ENCODE results near the gene IGSF8. TPM values are rescaled to one million over a fixed set of nuclear protein-coding genes. Genes with fewer than 3 reads are reported as not detected.
A peak's percentile ranks its signal among the peaks of the same experiment; 100 is the strongest.

Gene IGSF8
- total RNA-seq, 2 donors from 2014 or later, result 20.6 to 25.8 TPM

DNA sequence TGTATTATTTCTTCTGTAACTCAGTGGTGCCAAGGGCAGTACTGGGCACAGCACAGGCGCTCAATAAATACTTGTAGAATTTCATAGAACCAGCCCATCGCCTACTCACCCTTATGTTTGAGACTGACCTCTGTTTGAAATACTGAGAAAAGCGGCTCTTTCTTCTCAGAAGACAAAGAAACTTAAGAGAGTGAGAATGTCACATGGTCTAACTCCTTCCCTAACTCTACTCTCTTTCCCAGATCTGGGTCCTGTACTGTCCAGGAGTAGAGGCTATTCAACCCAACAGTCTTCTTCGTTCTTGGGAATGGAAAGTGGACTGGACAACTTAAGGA is 4.2 kb downstream of the IGSF8 start:
- Mint-ChIP-seq H3K9me3 (no peaks in the 10 kb centered on the region), H3K36me3 (no peaks in the 10 kb centered on the region), H3K4me1 (ENCODE audit: low read depth in 2 of 2) (peaks cover 22 to 23% of the 10 kb centered on the region in 2 donors), H3K27ac (no peak overlapping the region), H3K27me3 (no peaks in the 10 kb centered on the region), H3K4me3 (no peak overlapping the region)
- no peak for DNase-seq (ENCODE audit: low spot score)
- ATAC-seq, result no peak

DNA sequence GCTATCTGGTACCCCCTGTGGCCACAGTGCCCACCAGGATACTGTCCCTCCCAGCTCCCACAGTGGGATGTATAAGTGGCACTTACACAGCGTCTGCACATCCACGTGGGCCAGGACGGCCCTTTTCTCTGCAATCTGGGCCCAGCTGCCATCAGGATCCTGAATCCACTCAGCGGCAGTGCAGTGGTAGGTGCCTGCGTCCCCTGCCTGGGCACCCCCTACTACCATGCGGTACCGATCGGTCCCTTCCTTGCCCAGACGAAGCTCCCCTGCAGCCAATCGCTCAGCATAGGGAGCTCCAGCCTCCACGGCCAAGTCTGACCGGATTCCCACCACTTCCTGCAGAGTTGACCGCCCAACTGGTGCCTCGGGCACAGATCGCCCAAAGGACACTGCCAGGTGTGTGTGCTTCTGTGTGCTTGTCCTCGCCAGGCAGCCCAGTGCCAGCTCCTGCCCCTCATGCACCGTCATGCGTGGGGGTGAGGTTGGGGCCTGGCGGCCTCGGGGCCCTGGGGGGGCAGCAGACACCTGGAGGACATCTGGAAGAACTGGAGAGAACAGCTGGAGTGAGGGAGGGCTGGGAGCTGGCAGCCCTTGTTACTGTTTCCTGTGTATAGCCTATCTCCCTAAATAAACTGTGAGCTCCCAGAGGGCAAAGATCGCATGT is 4.7 kb downstream of the IGSF8 start:
- DNase-seq (ENCODE audit: low spot score) (no peak), ATAC-seq (no peak)
- Mint-ChIP-seq H3K36me3 (no peaks in the 10 kb centered on the region), H3K27ac (no peak overlapping the region), H3K9me3 (no peaks in the 10 kb centered on the region), H3K27me3 (no peaks in the 10 kb centered on the region), H3K4me1 (ENCODE audit: low read depth in 2 of 2) (peaks cover 19 to 20% of the 10 kb centered on the region in 2 donors), H3K4me3 (no peak overlapping the region)

GRCh38 chr1:160093069-160093395 is 5.4 kb downstream of the IGSF8 start:
- Mint-ChIP-seq H3K36me3 (no peaks in the 10 kb centered on the region), H3K9me3 (no peaks in the 10 kb centered on the region), H3K4me1 (ENCODE audit: low read depth in 2 of 2) (peaks cover 19 to 20% of the 10 kb centered on the region in 2 donors), H3K4me3 (no peak overlapping the region), H3K27me3 (no peaks in the 10 kb centered on the region), H3K27ac (no peak overlapping the region)
- DNase-seq (ENCODE audit: low spot score) (no peak), ATAC-seq (no peak)

GRCh38 chr1:160092366-160093068 is 5.9 kb downstream of the IGSF8 start:
- Mint-ChIP-seq H3K4me1 (ENCODE audit: low read depth in 2 of 2) (peaks cover 15 to 16% of the 10 kb centered on the region in 2 donors), H3K4me3 (no peak overlapping the region), H3K36me3 (no peaks in the 10 kb centered on the region), H3K27me3 (no peaks in the 10 kb centered on the region), H3K27ac (no peak overlapping the region), H3K9me3 (no peaks in the 10 kb centered on the region)
- DNase-seq (ENCODE audit: low spot score), result no peak
- no peak for ATAC-seq

DNA sequence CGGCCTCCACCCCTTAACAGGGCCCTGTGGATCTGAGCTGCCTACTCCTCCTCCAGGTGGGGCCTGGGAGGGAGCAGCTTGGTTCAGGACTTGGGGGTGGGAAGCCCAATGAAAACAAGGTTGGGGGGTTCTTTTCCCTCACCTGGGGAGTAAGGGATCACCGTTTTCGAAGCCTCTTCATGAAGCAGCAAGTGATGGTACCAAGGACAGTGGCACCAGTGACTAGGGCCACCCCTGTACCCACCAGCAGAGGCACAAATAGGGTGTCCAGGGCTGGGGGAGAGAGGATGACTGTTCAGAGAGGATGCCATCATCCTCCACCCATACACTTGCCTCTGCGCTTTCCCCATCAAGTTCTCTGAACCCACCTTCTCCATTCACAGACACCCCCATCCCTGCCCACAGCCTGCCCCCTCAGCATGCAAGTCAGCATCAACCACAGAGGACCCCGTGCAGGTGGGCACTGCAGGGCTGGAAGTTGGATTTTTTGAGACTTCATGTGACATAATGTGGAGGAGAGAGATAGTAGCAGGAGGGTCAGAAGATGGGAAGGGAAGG is 6.7 kb downstream of the IGSF8 start:
- Mint-ChIP-seq H3K9me3 (no peaks in the 10 kb centered on the region), H3K36me3 (no peaks in the 10 kb centered on the region), H3K4me1 (ENCODE audit: low read depth in 2 of 2) (peaks cover 8 to 10% of the 10 kb centered on the region in 2 donors), H3K27ac (no peak overlapping the region), H3K27me3 (no peaks in the 10 kb centered on the region), H3K4me3 (no peak overlapping the region)
- DNase-seq (ENCODE audit: low spot score) (no peak), ATAC-seq (no peak)

DNA sequence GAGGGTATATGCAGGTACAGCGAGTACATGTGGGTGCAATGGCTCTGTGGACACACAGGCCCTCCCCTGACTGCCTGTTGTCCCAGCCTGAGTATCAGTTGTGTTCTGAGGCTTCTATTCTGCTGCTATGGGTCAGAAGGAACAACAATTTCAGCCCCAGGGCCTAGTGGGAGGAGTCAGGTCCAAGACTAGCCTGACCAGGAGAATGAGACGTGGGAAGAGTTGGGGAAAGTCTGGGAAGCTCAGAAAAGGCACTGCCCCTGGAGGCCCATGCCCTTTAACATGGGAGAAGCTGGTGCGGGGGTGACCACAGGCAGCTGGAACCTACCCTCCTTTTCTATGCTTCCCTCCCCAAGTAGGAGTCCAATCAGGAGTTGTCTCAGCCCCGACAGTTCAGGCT is 7.7 kb downstream of the IGSF8 start:
- ATAC-seq, result no peak
- DNase-seq (ENCODE audit: low spot score), result no peak
- H3K4me1 Mint-ChIP-seq (ENCODE audit: low read depth in 2 of 2), result peaks cover under 1 to 3% of the 10 kb centered on the region in 2 donors
- no peaks in the 10 kb centered on the region for H3K36me3 Mint-ChIP-seq
- H3K9me3 Mint-ChIP-seq, result no peaks in the 10 kb centered on the region
- H3K27ac Mint-ChIP-seq, result no peak overlapping the region
- no peak overlapping the region for H3K4me3 Mint-ChIP-seq
- no peaks in the 10 kb centered on the region for H3K27me3 Mint-ChIP-seq

GRCh38 chr1:160089883-160090282 is 8.5 kb downstream of the IGSF8 start:
- no peak overlapping the region for H3K27ac Mint-ChIP-seq
- no peaks in the 10 kb centered on the region for H3K27me3 Mint-ChIP-seq
- ATAC-seq, result no peak
- peaks cover 0 to 7% of the 10 kb centered on the region in 2 donors for H3K4me1 Mint-ChIP-seq (ENCODE audit: low read depth in 2 of 2)
- no peak overlapping the region for H3K4me3 Mint-ChIP-seq
- H3K9me3 Mint-ChIP-seq, result no peaks in the 10 kb centered on the region
- no peaks in the 10 kb centered on the region for H3K36me3 Mint-ChIP-seq
- DNase-seq (ENCODE audit: low spot score), result no peak

DNA sequence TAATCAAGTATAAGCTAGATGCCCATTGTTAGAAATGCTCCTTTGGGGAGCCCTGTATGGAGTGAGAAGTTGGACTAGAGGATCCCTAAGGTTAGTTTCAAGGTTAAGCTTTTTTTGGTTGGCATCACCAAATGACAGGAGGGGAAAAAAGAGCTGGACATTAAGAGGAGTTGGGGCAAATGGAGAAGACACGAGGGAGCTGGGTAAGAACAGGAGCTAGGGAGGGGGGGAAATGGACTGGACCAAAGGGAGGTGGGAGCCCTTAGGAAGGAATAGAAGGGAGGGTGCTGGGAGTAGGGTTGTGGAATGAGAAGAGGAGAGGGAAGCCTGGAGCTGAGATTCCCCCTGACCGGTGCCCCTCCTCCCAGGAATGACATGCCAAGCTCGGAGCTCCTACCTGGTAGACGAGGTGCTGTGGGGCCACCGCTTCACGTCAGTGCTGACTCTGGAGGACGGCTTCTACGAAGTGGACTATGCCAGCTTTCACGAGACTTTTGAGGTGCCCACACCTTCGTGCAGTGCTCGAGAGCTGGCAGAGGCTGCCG is 11.2 kb downstream of the IGSF8 start:
- Mint-ChIP-seq H3K36me3 (no peaks in the 10 kb centered on the region), H3K9me3 (no peaks in the 10 kb centered on the region), H3K27me3 (peaks cover 8 to 14% of the 10 kb centered on the region in 2 donors), H3K4me1 (ENCODE audit: low read depth in 2 of 2) (peaks cover 5 to 10% of the 10 kb centered on the region in 2 donors), H3K27ac (no peak overlapping the region), H3K4me3 (no peak overlapping the region)
- DNase-seq (ENCODE audit: low spot score) (no peak), ATAC-seq (no peak)

DNA sequence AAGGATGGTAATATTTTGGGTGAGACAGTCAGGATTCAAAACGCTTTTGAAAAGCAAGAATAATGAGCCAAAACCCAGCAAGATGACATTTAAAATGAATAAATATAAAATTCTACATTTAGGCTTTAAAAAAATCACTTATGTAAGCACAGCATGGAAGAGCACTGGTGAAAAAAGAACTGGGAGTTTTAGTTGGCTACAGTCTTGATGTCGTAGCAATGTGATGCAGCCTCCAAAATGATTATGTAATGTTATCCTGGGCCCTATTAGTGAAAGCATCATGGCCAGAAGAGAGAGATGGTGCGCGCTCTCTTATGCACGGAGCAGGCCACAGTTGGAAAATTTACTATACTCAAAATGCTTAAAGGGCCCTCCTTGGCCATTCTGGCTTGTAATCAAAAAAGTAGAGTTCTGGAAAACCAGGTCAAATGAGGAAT is 11.9 kb downstream of the IGSF8 start:
- no peak for DNase-seq (ENCODE audit: low spot score)
- Mint-ChIP-seq H3K4me3 (no peak overlapping the region), H3K36me3 (no peaks in the 10 kb centered on the region), H3K27ac (no peak overlapping the region), H3K4me1 (ENCODE audit: low read depth in 2 of 2) (peaks cover 5 to 10% of the 10 kb centered on the region in 2 donors), H3K27me3 (peaks cover 15 to 19% of the 10 kb centered on the region in 2 donors), H3K9me3 (no peaks in the 10 kb centered on the region)
- ATAC-seq, result no peak

GRCh38 chr1:160085686-160086455 is 12.5 kb downstream of the IGSF8 start:
- Mint-ChIP-seq H3K27me3 (peaks cover 22 to 24% of the 10 kb centered on the region in 2 donors), H3K9me3 (no peaks in the 10 kb centered on the region), H3K4me3 (no peak overlapping the region), H3K27ac (no peak overlapping the region), H3K4me1 (ENCODE audit: low read depth in 2 of 2) (peaks cover 5 to 10% of the 10 kb centered on the region in 2 donors), H3K36me3 (no peaks in the 10 kb centered on the region)
- DNase-seq (ENCODE audit: low spot score) (peak; percentile 73), ATAC-seq (peak; percentile 56 to 66)

- ATAC-seq (no peak), DNase-seq (ENCODE audit: low spot score) (no peak)
- Mint-ChIP-seq H3K36me3 (no peaks in the 10 kb centered on the region), H3K4me1 (ENCODE audit: low read depth in 2 of 2) (peaks cover 5 to 10% of the 10 kb centered on the region in 2 donors), H3K27me3 (peaks cover 31 to 32% of the 10 kb centered on the region in 2 donors), H3K4me3 (no peak overlapping the region), H3K9me3 (no peaks in the 10 kb centered on the region), H3K27ac (no peak overlapping the region)
These were observed 13.6 kb downstream of the IGSF8 start for GRCh38 chr1:160084771-160085321.

DNA sequence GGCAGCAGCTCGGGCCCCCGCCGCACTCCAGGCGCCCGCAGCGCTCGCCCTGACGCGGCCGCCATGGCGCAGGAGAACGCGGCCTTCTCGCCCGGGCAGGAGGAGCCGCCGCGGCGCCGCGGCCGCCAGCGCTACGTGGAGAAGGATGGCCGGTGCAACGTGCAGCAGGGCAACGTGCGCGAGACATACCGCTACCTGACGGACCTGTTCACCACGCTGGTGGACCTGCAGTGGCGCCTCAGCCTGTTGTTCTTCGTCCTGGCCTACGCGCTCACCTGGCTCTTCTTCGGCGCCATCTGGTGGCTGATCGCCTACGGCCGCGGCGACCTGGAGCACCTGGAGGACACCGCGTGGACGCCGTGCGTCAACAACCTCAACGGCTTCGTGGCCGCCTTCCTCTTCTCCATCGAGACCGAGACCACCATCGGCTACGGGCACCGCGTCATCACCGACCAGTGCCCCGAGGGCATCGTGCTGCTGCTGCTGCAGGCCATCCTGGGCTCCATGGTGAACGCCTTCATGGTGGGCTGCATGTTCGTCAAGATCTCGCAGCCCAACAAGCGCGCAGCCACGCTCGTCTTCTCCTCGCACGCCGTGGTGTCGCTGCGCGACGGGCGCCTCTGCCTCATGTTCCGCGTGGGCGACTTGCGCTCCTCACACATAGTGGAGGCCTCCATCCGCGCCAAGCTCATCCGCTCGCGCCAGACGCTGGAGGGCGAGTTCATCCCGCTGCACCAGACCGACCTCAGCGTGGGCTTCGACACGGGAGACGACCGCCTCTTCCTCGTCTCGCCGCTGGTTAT is 14.2 kb downstream of the IGSF8 start:
- no peaks in the 10 kb centered on the region for H3K9me3 Mint-ChIP-seq
- DNase-seq (ENCODE audit: low spot score), result no peak
- peaks cover 33 to 39% of the 10 kb centered on the region in 2 donors for H3K27me3 Mint-ChIP-seq
- peak overlapping the region; percentile 66 for H3K4me3 Mint-ChIP-seq
- no peak overlapping the region for H3K27ac Mint-ChIP-seq
- no peaks in the 10 kb centered on the region for H3K36me3 Mint-ChIP-seq
- ATAC-seq, result peak; percentile 49 to 70
- peaks cover 5 to 10% of the 10 kb centered on the region in 2 donors for H3K4me1 Mint-ChIP-seq (ENCODE audit: low read depth in 2 of 2)

DNA sequence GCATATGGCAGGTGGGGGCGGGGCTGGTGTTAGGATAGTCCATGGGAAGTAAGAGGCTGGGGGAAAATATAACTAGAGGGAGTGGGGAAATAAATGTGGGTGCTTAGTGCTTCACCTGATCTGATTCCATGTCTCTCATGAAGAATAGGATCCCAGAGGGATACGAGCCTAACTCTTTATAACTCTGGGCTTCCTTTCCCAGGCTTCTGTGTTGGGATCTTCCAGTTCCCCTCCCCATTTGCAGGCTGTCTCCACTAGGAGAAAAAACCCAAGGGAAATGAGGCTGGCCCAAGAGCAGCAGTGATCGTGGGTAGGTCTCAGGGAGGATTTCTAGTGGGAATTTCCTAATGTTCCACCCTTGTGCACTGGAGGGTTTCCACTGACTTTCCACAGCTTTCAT is 15.5 kb downstream of the IGSF8 start:
- peaks cover 38 to 47% of the 10 kb centered on the region in 2 donors for H3K27me3 Mint-ChIP-seq
- H3K27ac Mint-ChIP-seq, result no peak overlapping the region
- no peaks in the 10 kb centered on the region for H3K9me3 Mint-ChIP-seq
- no peaks in the 10 kb centered on the region for H3K36me3 Mint-ChIP-seq
- no peak for ATAC-seq
- H3K4me3 Mint-ChIP-seq, result no peak overlapping the region
- H3K4me1 Mint-ChIP-seq (ENCODE audit: low read depth in 2 of 2), result peaks cover 5 to 10% of the 10 kb centered on the region in 2 donors
- DNase-seq (ENCODE audit: low spot score), result no peak

Data from natural killer cell treated with Interleukin-12 subunit alpha and Interleukin-12 subunit beta and Interleukin-15 and Interleukin-18, amount 100 ng/mL, for 72 hours (primary cell).